Testis (tissue), 3 donors: ENCODE measurements around the gene ICAM5. TPM values are rescaled to one million over a fixed set of nuclear protein-coding genes. Genes with fewer than 3 reads are reported as not detected.

Experiments
- DNase-seq: peaks from one replicate; pipeline ENCODE4 v3.0.0-alpha.2; 2019
- H3K27ac ChIP-seq, 2 donors: fragments of 200-600 bp; sonication (generic); one replicate each; pipeline ENCODE4 v1.5.1; 2019
- H3K27me3 ChIP-seq: fragments of 200-600 bp; sonication (generic); one replicate; pipeline ENCODE4 v1.5.1; 2019
- H3K36me3 ChIP-seq: fragments of 200-600 bp; sonication (generic); one replicate; pipeline ENCODE4 v1.5.1; 2017; ENCODE audit warnings: low read depth; ENCODE audit errors: missing control alignments
- H3K4me1 ChIP-seq: fragments of 200-600 bp; sonication (generic); one replicate; pipeline ENCODE4 v1.5.1; 2019
- H3K4me3 ChIP-seq, 2 donors: fragments of 200-600 bp; sonication (generic); one replicate each; pipeline ENCODE4 v1.5.1; 2017 to 2019
- H3K9me3 ChIP-seq: fragments of 200-600 bp; sonication (generic); one replicate; pipeline ENCODE4 v1.5.1; 2017
- CTCF ChIP-seq, 3 experiments: fragments of 450-650 bp in 2 of 3; fragments of 200-600 bp in 1 of 3; sonication (generic) in 1 of 3; IDR thresholded peaks; one replicate each; pipeline ENCODE4 v1.5.1; 2016 to 2019; ENCODE audit warnings: antibody characterized with exemption in 3 of 3, mild to moderate bottlenecking in 2 of 3, moderate library complexity in 1 of 3
- POLR2A ChIP-seq: fragments of 450-650 bp; IDR thresholded peaks from one replicate; pipeline ENCODE4 v1.6.1; 2017; ENCODE audit warnings: antibody characterized with exemption, mild to moderate bottlenecking, moderate library complexity
- WGBS, 2 donors: methylation state at CpG; one replicate each; pipeline ENCODE4 v1.1.5; 2018; 5-methylcytosine and 5-hydroxymethylcytosine counted together
- intact Hi-C: fragments of 100-400 bp; cut with DNase I; formaldehyde crosslinking; loops from one replicate; pipeline ENCODE4 v1.15.1; 2023; ENCODE audit warnings: low total_unique reads
- polyA plus RNA-seq: library from polyadenylated mRNA; stranded (reverse); fragments of 350-450 nt; fragmentation: Illumina TruSeq; extraction: RNeasy Lipid Tissue Mini Kit (QIAGEN cat#74804); gene quantifications from one replicate; pipeline ENCODE4 v1.2.3, GENCODE V29; 2014; ENCODE audit warnings: low read depth, low replicate concordance; ENCODE audit not compliant: insufficient read depth
- total RNA-seq, 2 donors: library from RNA; depleted of rRNA; stranded (reverse); fragments of >200 nt; gene quantifications; one replicate each; pipeline ENCODE4 v1.2.3, GENCODE V29; 2016

ICAM5 gene
- total and polyA plus RNA-seq, 3 donors from 2014 or later: 4.3 to 7.6 (median 5.4) TPM

DNA sequence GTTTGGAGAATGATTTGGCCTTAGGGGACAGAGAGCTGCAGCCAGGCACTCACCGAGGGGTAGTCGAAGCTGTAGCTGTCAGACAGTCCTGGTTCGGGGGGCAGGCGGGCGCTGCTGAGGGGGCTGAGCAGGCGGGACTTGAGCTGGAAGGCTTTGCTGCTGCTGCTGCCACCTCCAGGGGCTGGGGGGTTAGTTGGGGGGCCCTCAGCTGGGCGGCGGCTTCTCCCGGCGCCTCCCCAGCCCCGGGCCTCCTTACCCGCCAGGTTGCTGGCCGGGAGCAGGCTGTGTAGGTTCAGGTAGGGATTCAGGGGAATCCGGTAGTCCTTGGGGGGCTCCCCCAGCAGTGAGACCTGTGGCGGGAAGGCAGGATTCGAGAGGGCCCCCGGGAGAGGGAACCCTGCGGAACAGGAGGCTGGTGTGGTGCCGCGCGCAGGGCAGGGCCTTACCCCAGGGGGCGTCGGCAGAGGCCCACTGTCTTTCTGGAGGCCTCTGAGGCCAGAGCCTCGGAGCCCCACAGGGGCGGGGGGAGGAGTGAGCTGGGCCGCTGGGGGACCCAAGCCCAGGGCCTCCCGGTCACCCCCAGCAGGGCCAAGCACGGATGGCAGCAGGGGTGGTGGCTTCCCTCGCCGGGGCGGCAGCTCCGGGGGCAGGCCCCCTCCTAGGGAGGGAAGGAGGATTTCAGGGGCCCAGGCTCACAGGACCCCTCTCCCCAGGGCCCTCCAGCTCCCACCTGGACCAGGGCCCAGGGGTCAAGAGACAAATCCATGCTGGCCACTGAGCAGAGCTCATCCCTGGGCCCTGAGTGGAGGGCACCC lies 31.1 kb downstream of the ICAM5 start:
- intact Hi-C loops: no loop called here
- no peaks in the 10 kb centered on the region for H3K27me3 ChIP-seq
- no peaks in the 10 kb centered on the region for H3K9me3 ChIP-seq
- WGBS, 2 donors: 92 to 94% methylated on average over 12 to 32 of the region's 32 CpGs
- H3K36me3 ChIP-seq: no peaks in the 10 kb centered on the region
- peaks cover 7% of the 10 kb centered on the region for H3K4me1 ChIP-seq
- no peak for DNase-seq
- no peak for TF ChIP-seq CTCF (IDR thresholded peaks at IDR 0.05)
- no peak for TF ChIP-seq POLR2A
- H3K4me3 ChIP-seq: no peak overlapping the region
- H3K27ac ChIP-seq: no peak overlapping the region

DNA sequence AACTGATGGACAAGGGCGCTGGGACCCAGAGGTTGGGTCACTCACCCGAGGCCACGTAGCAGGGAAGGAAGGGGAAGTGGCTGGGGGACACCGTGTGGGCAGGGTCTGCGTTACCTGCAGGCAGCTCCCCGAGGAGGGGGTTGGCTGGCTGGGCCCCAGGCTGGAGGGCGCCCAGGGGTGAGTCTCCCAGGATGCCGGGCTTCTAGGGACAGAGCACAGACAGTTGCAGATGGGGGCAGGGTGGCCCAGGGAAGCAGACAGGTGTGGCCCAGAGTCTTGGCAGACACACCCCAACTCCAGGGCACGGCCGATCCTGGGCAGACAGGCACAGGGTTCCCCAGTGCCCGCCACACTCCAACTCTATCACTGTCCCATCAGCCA lies 31.7 kb downstream of the ICAM5 start:
- peaks cover 1% of the 10 kb centered on the region for H3K4me1 ChIP-seq
- no peaks in the 10 kb centered on the region for H3K27me3 ChIP-seq
- DNase-seq: no peak
- no peak for TF ChIP-seq CTCF (IDR thresholded peaks at IDR 0.05)
- no peak overlapping the region for H3K27ac ChIP-seq
- intact Hi-C loops: no loop called here
- no peaks in the 10 kb centered on the region for H3K36me3 ChIP-seq
- WGBS, 2 donors: 91 to 94% methylated on average over 4 to 7 of the region's 11 CpGs
- no peaks in the 10 kb centered on the region for H3K9me3 ChIP-seq
- no peak overlapping the region for H3K4me3 ChIP-seq

GRCh38 chr19:10321874-10322835 lies 32.4 kb downstream of the ICAM5 start:
- TF ChIP-seq POLR2A (no peak), CTCF (IDR thresholded peaks at IDR 0.05) (no peak)
- DNase-seq: no peak
- intact Hi-C loops: no loop called here
- no peaks in the 10 kb centered on the region for H3K4me1 ChIP-seq
- WGBS, 2 donors: 90 to 92% methylated on average over 8 to 19 of the region's 19 CpGs
- no peaks in the 10 kb centered on the region for H3K27me3 ChIP-seq
- no peaks in the 10 kb centered on the region for H3K36me3 ChIP-seq
- no peak overlapping the region for H3K27ac ChIP-seq
- H3K9me3 ChIP-seq: no peaks in the 10 kb centered on the region
- H3K4me3 ChIP-seq: no peak overlapping the region

GRCh38 chr19:10325732-10326131 lies 36.0 kb downstream of the ICAM5 start:
- Histone ChIP-seq H3K36me3 (no peaks in the 10 kb centered on the region), H3K27me3 (no peaks in the 10 kb centered on the region), H3K27ac (no peak overlapping the region), H3K4me1 (no peaks in the 10 kb centered on the region), H3K4me3 (no peak overlapping the region), H3K9me3 (no peaks in the 10 kb centered on the region)
- intact Hi-C loops: no loop called here
- 83 to 87% methylated on average over 8 of the region's 8 CpGs for WGBS, 2 donors
- TF ChIP-seq POLR2A (no peak), CTCF (IDR thresholded peaks at IDR 0.05) (no peak)
- no peak for DNase-seq
